ENCODE measurements around the gene MAPK7.

GRCh38 chr17:19431691-19432090 is 53.4 kb downstream of the MAPK7 start:
- TF ChIP-seq CTCF (conservative IDR thresholded peaks at IDR 0.05; ENCODE audit: low read depth, low read length) (no peak), EZH2 (IDR thresholded peaks at IDR 0.05; ENCODE audit: borderline replicate concordance, low read depth, low read length, poor library complexity, severe bottlenecking) (no peak)
